NCI-H1105 treated with DMSO at 0.1 percent for 48 hours (cell line): ENCODE measurements around the gene CTBP1.

Experiments used
- DNase-seq: peaks from one replicate; lab custom pipeline; 2025; lab: John Stamatoyannopoulos, UW

Gene CTBP1

GRCh38 chr4:1196421-1197183, 52.3 kb downstream of the CTBP1 start:
- DNase-seq, result no peak

DNA sequence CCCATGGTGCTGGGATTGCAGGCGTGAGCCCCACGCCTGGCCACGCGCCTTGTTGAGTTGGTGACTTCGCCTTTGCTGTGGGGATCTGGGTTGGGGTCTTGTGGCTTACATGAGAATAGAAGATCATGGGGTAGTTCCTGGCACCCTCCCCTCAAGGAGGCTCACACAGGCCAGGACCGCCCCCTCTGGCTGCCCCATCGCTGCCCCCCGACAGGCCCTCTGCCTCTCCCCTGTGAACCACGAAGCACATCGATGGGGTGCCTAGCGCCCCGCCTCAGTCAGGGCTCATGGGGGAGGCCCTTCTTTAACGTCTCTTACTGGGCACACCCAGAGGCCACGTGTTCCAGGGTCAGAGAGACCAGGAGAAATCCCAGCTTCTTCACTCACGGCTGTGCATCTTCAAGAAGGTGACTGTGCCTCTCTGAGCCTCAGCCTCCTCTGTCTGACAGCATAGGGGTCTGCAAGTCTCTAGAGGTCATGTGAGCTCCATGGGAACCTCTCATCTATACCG, 53.0 kb downstream of the CTBP1 start:
- DNase-seq, result no peak

DNA sequence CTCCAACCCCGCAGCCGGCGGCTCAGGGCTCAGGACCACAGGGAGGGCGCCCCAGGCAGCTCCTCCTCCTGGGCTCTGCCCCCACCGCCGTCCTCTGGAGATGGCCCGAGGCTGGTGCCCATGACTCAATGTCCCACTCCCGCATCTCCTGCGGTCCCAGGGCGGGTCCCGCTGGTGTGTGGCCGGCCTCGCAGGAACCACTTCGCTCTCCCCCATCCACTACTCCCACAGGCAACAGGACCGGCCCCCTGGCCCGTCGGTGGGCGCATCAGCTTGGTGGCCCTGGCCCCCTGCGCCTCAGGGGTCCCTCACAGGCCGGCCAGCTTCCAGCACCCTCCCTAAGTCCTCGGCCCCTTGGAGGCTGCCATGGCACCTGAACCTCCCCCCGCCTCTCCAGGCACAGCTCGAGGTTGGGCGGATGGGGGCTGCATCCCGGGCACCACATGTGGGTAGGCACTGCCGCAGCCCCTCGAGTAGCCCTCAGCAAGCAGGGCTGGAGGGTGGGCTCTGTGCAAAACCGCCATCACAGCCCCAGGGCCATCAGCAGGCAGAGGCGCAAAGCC, 53.7 kb downstream of the CTBP1 start:
- no peak for DNase-seq

- DNase-seq, result no peak
Measured at GRCh38 chr4:1194010-1194900, 54.7 kb downstream of the CTBP1 start.

DNA sequence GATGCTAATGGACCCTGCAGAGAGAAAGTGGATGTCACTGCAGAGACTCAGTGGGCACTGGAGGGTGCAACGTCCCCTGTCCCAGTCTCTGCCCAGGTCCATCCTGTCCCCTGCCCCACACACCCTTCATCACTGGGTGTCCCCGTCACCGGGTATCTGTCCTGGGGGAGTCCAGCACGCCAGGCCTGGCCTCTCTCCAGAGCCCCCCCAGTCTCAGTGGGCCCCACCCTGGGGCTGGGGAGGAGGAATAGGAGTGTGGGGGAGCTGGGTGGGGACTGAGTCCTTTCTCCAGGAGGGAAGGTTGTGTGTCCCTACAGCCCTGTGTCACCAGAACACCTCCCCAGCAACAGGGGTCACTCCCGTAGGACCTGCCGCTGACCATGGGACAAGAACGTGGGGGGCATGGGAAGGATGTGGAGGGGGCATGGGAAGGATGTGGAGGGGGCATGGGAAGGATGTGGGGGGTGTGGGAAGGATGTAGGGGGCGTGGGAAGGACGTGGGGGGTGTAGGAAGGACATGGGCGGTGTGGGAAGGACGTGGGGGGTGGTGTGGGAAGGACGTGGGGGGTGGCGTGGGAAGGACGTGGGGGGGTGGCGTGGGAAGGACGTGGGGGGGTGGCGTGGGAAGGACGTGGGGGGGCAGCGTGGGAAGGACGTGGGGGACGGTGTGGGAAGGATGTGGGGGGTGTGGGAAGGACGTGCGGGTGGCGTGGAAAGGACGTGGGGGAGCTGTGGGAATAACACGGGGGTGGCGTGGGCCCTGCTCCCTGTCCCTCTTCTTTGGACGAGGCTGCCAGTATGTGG, 55.5 kb downstream of the CTBP1 start:
- no peak for DNase-seq

DNA sequence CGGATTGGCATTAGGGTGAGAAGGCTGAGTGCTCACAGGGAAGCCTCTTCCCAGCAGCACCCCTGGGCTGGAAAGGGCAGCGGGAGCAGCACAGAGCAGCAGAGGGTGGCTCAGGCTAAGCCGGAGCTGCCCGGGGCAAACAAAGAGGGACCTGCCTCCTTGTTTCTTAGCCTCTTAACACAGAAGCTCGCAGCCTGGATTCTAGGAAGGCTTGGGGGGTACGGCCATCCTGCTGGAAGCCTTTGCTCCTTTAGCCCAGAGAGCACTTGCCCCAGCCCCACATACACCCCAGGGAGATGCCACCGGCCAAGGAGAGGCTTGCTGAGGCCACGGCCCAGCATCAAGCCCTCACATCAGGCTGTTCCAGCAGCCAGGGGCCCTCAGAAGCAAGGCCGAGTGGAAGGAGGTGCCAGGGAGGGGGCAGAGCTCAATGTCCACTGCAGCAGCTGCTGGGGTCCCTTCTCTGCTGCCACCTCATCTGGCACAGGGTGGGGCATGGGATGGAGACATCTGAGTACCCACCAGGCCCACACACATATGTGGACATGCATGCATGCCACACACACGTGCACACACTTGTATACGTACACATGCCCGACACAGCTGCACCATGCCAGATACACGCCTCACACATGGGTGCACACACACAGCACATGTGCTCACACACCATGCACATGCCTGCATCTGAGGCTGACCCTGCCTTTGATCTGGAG, 56.3 kb downstream of the CTBP1 start:
- DNase-seq, result no peak

GRCh38 chr4:1192091-1192492, 56.8 kb downstream of the CTBP1 start:
- DNase-seq, result no peak

GRCh38 chr4:1191621-1192020, 57.3 kb downstream of the CTBP1 start:
- DNase-seq, result no peak

DNA sequence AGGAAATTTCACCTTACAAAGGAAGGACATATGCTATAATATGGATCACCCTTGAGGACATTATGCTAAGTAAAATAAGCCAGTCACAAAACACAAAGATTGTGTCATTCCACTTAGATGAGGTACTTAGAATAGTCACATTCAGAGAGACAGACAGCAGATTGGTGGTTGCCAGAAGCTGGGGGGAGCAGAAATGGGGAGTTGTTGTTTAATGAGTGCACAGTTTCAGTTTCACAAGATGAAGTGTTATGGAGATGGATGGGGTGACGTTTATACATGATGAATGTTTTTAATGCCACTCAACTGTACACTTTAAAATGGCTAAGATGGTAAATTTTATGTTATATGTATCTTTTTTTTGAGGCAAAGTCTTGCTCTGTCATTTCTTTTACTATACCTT, 61.7 kb downstream of the CTBP1 start:
- DNase-seq, result no peak

- DNase-seq, result no peak
Measured at GRCh38 chr4:1183985-1184773, 64.8 kb downstream of the CTBP1 start.

DNA sequence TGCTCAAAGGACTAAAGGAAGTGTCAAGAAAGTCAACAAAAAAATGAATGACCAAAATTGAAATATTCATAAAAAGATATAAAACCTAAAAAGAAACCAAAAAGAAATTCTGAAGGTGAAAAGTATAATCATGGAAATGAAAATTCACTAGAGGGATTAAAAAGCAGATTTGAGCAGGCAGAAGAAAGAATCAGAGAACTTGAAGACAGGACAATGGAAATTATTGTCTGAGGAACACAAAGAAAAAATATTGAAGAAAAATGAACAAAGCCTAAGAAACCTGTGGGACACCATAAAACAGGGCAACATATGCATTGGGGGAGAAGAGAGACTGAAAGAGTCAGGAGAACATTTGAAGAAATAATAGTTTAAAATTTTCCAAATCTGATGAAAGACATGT, 66.6 kb downstream of the CTBP1 start:
- DNase-seq, result no peak

- no peak for DNase-seq
Measured at GRCh38 chr4:1180663-1181062, 68.3 kb downstream of the CTBP1 start.

GRCh38 chr4:1179976-1180375, 69.0 kb downstream of the CTBP1 start:
- DNase-seq, result no peak

GRCh38 chr4:1179089-1179441, 69.9 kb downstream of the CTBP1 start:
- DNase-seq, result no peak

DNA sequence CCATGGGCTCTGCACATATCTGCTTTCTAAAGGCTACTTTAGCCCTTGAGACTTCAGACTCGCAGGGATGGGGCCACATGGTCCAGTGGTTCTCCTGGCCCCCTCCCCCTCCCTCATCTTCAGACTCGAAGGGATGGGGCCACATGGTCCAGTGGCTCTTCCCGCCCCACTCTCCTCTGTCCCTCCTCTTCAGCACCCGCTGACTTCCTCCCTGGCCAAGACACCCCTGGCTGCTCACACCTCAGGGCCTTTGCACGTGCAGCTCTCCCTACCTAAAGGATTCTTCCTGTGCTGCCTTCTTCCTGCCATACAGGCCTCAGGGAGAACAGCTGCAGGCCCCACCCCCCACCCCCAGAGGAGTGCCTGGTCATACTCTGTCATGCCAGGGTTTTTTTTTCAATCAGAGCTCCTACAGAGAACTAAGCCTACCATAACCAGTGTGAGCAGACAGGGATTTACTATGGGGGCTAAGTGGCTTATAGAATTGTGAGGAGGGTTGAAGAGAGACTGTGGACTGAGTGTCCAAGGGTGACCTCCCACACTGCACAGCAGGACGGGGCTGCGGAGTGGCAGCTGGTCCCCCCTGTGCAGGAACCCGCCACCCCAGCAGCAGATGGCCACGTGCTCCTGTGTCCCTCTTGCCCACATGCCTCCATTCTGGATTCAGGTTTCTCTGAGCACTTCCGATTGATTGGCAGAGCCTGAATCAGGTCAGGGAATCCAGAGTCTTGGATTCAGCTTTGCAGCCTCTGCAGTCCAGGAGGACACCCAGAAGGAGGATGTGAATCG, 70.4 kb downstream of the CTBP1 start:
- DNase-seq, result no peak

- no peak for DNase-seq
Measured at GRCh38 chr4:1177274-1178141, 71.4 kb downstream of the CTBP1 start.

DNA sequence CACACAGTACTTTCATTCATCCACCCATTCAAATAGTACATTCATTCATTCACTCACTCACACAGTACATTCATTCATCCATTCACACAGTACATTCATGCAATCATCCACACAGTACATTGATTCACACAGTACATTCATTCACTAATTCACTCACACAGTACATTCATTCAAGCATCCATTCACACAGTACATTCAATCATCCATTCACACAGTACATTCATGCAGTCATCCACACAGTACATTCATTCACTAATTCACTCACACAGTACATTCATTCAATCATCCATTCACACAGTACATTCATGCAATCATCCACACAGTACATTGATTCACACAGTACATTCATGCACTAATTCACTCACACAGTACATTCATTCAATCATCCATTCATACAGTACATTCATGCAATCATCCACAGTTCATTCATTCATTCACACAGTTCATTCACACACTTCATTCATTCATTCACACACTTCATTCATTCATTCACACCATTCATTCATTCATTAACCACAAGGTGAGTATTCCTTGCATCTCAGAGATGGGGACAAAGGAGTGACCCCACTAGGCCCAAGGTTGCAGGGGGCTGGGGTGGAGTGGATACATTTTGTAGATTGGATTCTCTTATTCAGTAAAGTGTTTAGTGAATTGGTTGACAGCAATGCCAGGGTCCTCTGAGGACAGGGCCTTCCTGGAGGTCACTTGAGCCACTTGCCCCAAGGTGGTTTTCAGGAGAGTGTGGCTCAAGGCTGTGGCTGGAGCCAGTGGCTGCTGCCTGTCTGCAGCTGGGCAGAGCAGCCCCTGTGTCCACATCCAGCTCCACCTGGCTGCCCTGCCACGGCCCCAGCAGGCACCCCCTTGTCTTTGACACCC, 72.3 kb downstream of the CTBP1 start:
- no peak for DNase-seq
